Neural cell (in vitro differentiated cells): Measurements from ENCODE around the gene ADD1. TPM values are rescaled to one million over a fixed set of nuclear protein-coding genes. Genes with fewer than 3 reads are reported as not detected.

ENCODE experiments used
- H2AFZ ChIP-seq: fragments of 200-600, 300-800 bp; sonication (generic), shearing (Covaris generic); 2 replicates; pipeline ENCODE4 v1.6.0; 2014; ENCODE audit warnings: low read depth, mild to moderate bottlenecking, antibody characterized with exemption, low read length, moderate library complexity
- H3F3A ChIP-seq: fragments of 200-600 bp; shearing (Covaris generic); 2 replicates; pipeline ENCODE4 v1.6.1; 2016; ENCODE audit warnings: mild to moderate bottlenecking, moderate library complexity, mixed read lengths, antibody characterized with exemption, low read length; ENCODE audit not compliant: insufficient read depth, poor library complexity, severe bottlenecking
- H3K27ac ChIP-seq: fragments of 200-600, 300-800 bp; sonication (generic), shearing (Covaris generic); 2 replicates; pipeline ENCODE4 v1.5.1; 2014; ENCODE audit warnings: mild to moderate bottlenecking, low read length, moderate library complexity
- H3K27me3 ChIP-seq: fragments of 300-800, 200-600 bp; sonication (generic), shearing (Covaris generic); 2 replicates; pipeline ENCODE4 v1.6.0; 2014; ENCODE audit warnings: mild to moderate bottlenecking, low read depth, low read length, moderate library complexity; ENCODE audit not compliant: insufficient read depth
- H3K36me3 ChIP-seq: fragments of 300-800, 200-600 bp; sonication (generic), shearing (Covaris generic); 2 replicates; pipeline ENCODE4 v1.5.1; 2014; ENCODE audit warnings: mild to moderate bottlenecking, antibody characterized with exemption, low read length, moderate library complexity; ENCODE audit not compliant: insufficient read depth
- H3K4me2 ChIP-seq: fragments of 300-800, 200-600 bp; sonication (generic), shearing (Covaris generic); 2 replicates; pipeline ENCODE4 v1.6.0; 2014; ENCODE audit warnings: mild to moderate bottlenecking, low read length
- H3K4me3 ChIP-seq: fragments of 300-800, 200-600 bp; sonication (generic), shearing (Covaris generic); 2 replicates; pipeline ENCODE4 v1.5.1; 2014; ENCODE audit warnings: mild to moderate bottlenecking, low read length, moderate library complexity
- H3K79me2 ChIP-seq: fragments of 200-600 bp; shearing (Covaris generic); replicated peaks from 2 replicates; pipeline ENCODE4 v1.6.0; 2014; ENCODE audit warnings: mild to moderate bottlenecking, low read length, moderate library complexity; ENCODE audit not compliant: insufficient read depth
- H3K9ac ChIP-seq: fragments of 300-800, 200-600 bp; sonication (generic), shearing (Covaris generic); 2 replicates; pipeline ENCODE4 v1.6.1; 2016; ENCODE audit warnings: mild to moderate bottlenecking, low read length, mixed read lengths
- H3K9me2 ChIP-seq: fragments of 200-600 bp; shearing (Covaris generic); 2 replicates; pipeline ENCODE4 v1.6.1; 2016; ENCODE audit warnings: mild to moderate bottlenecking, low read length, mixed read lengths; ENCODE audit not compliant: insufficient read depth
- H3K9me3 ChIP-seq: fragments of 200-600, 300-800 bp; sonication (generic), shearing (Covaris generic); 2 replicates; pipeline ENCODE4 v1.6.1; 2016; ENCODE audit warnings: mild to moderate bottlenecking, mixed run types, low read length, moderate library complexity, mixed read lengths
- H4K20me1 ChIP-seq: fragments of 200-600 bp; shearing (Covaris generic); 2 replicates; pipeline ENCODE4 v1.6.1; 2016; ENCODE audit warnings: mild to moderate bottlenecking, mixed run types; ENCODE audit not compliant: insufficient read depth
- EP300 ChIP-seq: fragments of 450-650 bp; conservative IDR thresholded peaks from 2 replicates; pipeline ENCODE4 v1.6.1; 2014; ENCODE audit warnings: antibody characterized with exemption, mild to moderate bottlenecking, moderate library complexity; ENCODE audit not compliant: poor library complexity, severe bottlenecking
- RAD21 ChIP-seq: fragments of 450-650 bp; conservative IDR thresholded peaks from 2 replicates; pipeline ENCODE4 v1.6.1; 2014; ENCODE audit warnings: antibody characterized with exemption, mild to moderate bottlenecking, moderate library complexity
- SMC3 ChIP-seq: fragments of 450-650 bp; conservative IDR thresholded peaks from 2 replicates; pipeline ENCODE4 v1.6.1; 2014; ENCODE audit warnings: antibody characterized with exemption, mild to moderate bottlenecking, moderate library complexity; ENCODE audit not compliant: poor library complexity
- polyA plus RNA-seq: library from polyadenylated mRNA; depleted of rRNA; stranded (reverse); fragments of >200 nt; gene quantifications from 2 replicates; pipeline ENCODE4 v1.2.3, GENCODE V29; 2014
- TF ChIP-seq, protein P1 (sequence below): IDR thresholded peaks from 2 replicates; pipeline ENCODE4 v1.6.1; 2012; ENCODE audit warnings: borderline replicate concordance

Gene ADD1
- polyA plus RNA-seq, 1 donor from 2014 or later = 190 TPM

DNA sequence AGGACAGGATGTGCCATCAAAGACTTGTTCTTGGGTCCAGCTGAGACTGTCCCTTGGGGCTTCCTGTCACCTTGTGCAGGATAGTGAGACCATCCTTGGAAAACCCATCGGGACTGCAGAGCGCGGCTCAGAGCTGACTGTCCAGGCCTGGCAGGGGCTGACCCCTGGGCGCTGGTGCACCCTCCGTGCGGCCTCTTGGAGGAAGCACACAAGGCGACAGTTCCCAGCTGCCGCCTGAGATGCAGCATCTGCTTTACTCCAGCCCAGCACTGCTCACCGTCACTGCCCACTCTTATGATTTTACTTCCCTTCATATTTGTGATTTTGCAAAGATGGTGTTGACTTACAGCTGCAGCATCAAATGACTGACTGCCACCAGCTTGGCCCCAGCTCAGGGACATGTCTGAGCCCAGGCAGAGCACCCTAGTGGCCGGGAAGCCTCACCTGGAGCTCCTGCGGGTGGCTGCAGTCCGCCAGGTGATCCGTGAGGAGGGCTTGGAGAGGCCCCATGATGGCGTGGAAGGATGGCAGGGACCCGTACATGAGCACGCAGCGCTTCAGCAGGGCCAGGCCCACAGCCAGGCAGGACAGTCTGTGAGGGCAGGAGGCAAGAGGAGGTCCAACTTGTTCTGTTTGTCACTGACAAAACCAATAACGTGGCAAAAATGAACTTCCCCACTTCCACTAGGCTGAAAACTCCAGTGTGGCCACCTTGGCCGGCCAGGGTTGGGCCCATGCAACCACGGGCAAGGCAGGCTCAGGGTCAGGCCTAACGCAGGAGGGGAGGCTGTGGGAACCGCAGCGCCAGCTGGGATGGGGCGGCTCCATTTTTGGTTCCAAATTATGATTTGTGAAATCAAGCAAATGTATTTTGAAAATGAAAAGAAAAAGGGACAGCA is 97.7 kb downstream of the ADD1 start (continued):
- no peak for TF ChIP-seq SMC3
- TF ChIP-seq RAD21 = no peak
- no peak for TF ChIP-seq EP300

DNA sequence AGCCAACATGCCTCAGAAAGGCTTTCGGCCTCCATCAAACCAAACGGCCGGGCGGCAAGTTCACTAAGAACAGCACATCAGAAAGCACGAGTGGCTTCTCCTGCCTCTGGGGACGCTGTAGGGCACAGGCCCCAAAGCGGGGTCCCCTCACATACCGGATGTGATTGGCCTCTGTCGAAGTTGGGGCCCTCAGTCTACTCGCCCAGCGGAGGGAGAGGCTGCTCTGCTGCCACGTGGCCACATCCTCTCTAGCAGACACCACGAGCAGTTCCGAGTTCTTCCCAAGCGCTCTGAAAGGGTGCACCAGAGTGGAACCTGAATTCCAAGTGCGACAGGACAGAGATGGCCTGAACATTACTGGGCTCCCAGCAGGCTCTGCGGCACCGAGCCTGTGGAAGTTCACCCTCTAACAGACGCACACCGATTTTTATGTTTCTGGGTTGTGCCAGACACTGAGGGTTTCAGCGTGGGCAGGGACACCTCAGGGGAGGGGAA is 98.4 kb downstream of the ADD1 start:
- no peak overlapping the region for H2AFZ ChIP-seq
- H3K27ac ChIP-seq = no peak overlapping the region
- H3K27me3 ChIP-seq = no peaks in the 10 kb centered on the region
- no peaks in the 10 kb centered on the region for H3K79me2 ChIP-seq
- H3F3A ChIP-seq = no peaks in the 10 kb centered on the region
- TF ChIP-seq SMC3 = no peak
- no peaks in the 10 kb centered on the region for H4K20me1 ChIP-seq
- no peaks in the 10 kb centered on the region for H3K9me2 ChIP-seq
- H3K9ac ChIP-seq = no peak overlapping the region
- H3K9me3 ChIP-seq = no peaks in the 10 kb centered on the region
- H3K4me2 ChIP-seq = no peak overlapping the region
- H3K36me3 ChIP-seq = no peaks in the 10 kb centered on the region
- H3K4me3 ChIP-seq = no peak overlapping the region

DNA sequence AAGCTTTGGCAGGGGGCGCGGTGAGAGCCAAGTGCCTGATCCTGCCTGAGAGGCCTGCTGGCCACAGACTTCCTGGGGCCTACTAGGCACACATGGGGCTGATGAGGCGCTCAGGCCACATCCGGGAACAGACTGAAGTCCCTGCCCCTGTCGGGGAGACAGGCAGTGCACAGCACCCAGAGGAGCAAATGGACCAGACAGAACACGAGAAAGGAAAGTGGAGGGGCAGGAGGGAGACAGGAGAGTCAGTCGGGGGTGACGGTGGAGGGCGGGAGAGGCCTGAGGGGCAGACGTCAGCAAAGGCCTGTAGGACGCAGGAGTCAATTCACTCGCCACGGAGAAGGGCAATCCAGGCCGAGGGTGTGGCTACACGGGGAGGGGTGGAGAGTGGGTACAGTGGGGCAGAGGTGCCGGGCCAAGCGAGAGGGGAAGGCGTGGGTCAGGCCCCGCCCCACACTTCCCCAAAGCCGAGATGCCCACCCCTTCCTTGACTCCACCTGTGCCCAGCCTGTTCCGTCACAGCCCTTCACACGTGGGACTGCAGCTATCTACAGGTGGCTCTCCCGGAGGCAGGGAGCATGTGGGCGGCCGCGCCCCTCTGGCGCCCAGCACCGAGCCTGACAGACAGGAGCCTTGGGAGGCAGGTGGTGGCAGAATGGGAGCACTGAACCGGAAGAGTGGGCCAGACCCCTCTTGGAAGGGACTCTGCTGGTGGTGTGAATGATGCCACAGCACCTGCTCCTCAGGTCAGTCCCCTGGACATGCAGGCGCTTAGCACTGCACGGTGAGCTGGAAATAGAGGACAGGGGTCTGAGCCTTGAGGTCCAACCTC is 99.1 kb downstream of the ADD1 start:
- H3K9me2 ChIP-seq = no peaks in the 10 kb centered on the region
- H3K9ac ChIP-seq = no peak overlapping the region
- TF ChIP-seq, protein P1, sequence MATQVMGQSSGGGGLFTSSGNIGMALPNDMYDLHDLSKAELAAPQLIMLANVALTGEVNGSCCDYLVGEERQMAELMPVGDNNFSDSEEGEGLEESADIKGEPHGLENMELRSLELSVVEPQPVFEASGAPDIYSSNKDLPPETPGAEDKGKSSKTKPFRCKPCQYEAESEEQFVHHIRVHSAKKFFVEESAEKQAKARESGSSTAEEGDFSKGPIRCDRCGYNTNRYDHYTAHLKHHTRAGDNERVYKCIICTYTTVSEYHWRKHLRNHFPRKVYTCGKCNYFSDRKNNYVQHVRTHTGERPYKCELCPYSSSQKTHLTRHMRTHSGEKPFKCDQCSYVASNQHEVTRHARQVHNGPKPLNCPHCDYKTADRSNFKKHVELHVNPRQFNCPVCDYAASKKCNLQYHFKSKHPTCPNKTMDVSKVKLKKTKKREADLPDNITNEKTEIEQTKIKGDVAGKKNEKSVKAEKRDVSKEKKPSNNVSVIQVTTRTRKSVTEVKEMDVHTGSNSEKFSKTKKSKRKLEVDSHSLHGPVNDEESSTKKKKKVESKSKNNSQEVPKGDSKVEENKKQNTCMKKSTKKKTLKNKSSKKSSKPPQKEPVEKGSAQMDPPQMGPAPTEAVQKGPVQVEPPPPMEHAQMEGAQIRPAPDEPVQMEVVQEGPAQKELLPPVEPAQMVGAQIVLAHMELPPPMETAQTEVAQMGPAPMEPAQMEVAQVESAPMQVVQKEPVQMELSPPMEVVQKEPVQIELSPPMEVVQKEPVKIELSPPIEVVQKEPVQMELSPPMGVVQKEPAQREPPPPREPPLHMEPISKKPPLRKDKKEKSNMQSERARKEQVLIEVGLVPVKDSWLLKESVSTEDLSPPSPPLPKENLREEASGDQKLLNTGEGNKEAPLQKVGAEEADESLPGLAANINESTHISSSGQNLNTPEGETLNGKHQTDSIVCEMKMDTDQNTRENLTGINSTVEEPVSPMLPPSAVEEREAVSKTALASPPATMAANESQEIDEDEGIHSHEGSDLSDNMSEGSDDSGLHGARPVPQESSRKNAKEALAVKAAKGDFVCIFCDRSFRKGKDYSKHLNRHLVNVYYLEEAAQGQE = no peak
- H3K36me3 ChIP-seq = no peaks in the 10 kb centered on the region
- no peak overlapping the region for H3K4me3 ChIP-seq
- no peaks in the 10 kb centered on the region for H3K27me3 ChIP-seq
- no peaks in the 10 kb centered on the region for H4K20me1 ChIP-seq
- no peak overlapping the region for H3K4me2 ChIP-seq
- H3F3A ChIP-seq = no peaks in the 10 kb centered on the region
- no peak overlapping the region for H3K27ac ChIP-seq
- no peak overlapping the region for H2AFZ ChIP-seq
- H3K79me2 ChIP-seq = no peaks in the 10 kb centered on the region
- H3K9me3 ChIP-seq = no peaks in the 10 kb centered on the region
